ENCODE data around the gene KIRREL3. TPM values are rescaled to one million over a fixed set of nuclear protein-coding genes. Genes with fewer than 3 reads are reported as not detected.

KIRREL3 gene
- total and polyA plus RNA-seq, 4 donors: 0.02 to 0.71 (median 0.15) TPM; not detected in 1

GRCh38 chr11:126633330-126633729, 367.2 kb downstream of the KIRREL3 start:
- H3K36me3 ChIP-seq (ENCODE audit: control insufficient read depth in 4 of 4, insufficient read depth in 4 of 4, low read length in 4 of 4): no peaks in the 10 kb centered on the region

GRCh38 chr11:126630893-126631798, 369.4 kb downstream of the KIRREL3 start:
- H3K27me3 ChIP-seq (ENCODE audit: control insufficient read depth in 3 of 3, insufficient read depth in 3 of 3, low read length in 2 of 3): peaks cover 0 to 2% (median 0%) of the 10 kb centered on the region in 3 donors
- WGBS, 2 donors: 85 to 93% methylated on average over 10 of the region's 10 CpGs
- no peak for DNase-seq

More at GRCh38 chr11:126633330-126633729, 367.2 kb downstream of the KIRREL3 start:
- WGBS, 2 donors: 36 to 54% methylated on average over 3 of the region's 3 CpGs
- ATAC-seq (ENCODE audit: insufficient read depth, low FRiP score) (no peak), DNase-seq (no peak)
- peaks cover 0 to 3% (median 0%) of the 10 kb centered on the region in 4 donors for H3K9me3 ChIP-seq (ENCODE audit: control insufficient read depth in 4 of 4, insufficient read depth in 3 of 4, low read length in 3 of 4)
- TF ChIP-seq CTCF (IDR thresholded peaks at IDR 0.05; ENCODE audit: control extremely low read depth, extremely low read depth): no peak
- no peak overlapping the region for H3K27ac ChIP-seq (ENCODE audit: low read depth in 1 of 2, low read length in 1 of 2)
- no peak overlapping the region for H3K9ac ChIP-seq (ENCODE audit: insufficient read depth in 1 of 2, low read length in 2 of 2)
- H3K4me3 ChIP-seq: no peak overlapping the region
- peaks cover 0 to 2% (median 0%) of the 10 kb centered on the region in 3 donors for H3K27me3 ChIP-seq (ENCODE audit: control insufficient read depth in 3 of 3, insufficient read depth in 3 of 3, low read length in 2 of 3)
- H3K4me1 ChIP-seq (ENCODE audit: control insufficient read depth in 5 of 5, insufficient read depth in 5 of 5, low read length in 5 of 5): no peaks in the 10 kb centered on the region

GRCh38 chr11:126630488-126630887, 370.1 kb downstream of the KIRREL3 start:
- Histone ChIP-seq H3K27ac (ENCODE audit: low read depth in 1 of 2, low read length in 1 of 2) (no peak overlapping the region), H3K4me3 (no peak overlapping the region), H3K9me3 (ENCODE audit: control insufficient read depth in 4 of 4, insufficient read depth in 3 of 4, low read length in 3 of 4) (peaks cover 0 to 2% (median 0%) of the 10 kb centered on the region in 4 donors), H3K4me1 (ENCODE audit: control insufficient read depth in 5 of 5, insufficient read depth in 5 of 5, low read length in 5 of 5) (no peaks in the 10 kb centered on the region), H3K27me3 (ENCODE audit: control insufficient read depth in 3 of 3, insufficient read depth in 3 of 3, low read length in 2 of 3) (peaks cover 0 to 2% (median 0%) of the 10 kb centered on the region in 3 donors), H3K9ac (ENCODE audit: insufficient read depth in 1 of 2, low read length in 2 of 2) (no peak overlapping the region), H3K36me3 (ENCODE audit: control insufficient read depth in 4 of 4, insufficient read depth in 4 of 4, low read length in 4 of 4) (no peaks in the 10 kb centered on the region)
- DNase-seq (no peak), ATAC-seq (ENCODE audit: insufficient read depth, low FRiP score) (no peak)
- no peak for TF ChIP-seq CTCF (IDR thresholded peaks at IDR 0.05; ENCODE audit: control extremely low read depth, extremely low read depth)
- 88 to 93% methylated on average over 3 of the region's 3 CpGs for WGBS, 2 donors

More at GRCh38 chr11:126630893-126631798, 369.4 kb downstream of the KIRREL3 start:
- no peak for TF ChIP-seq CTCF (IDR thresholded peaks at IDR 0.05; ENCODE audit: control extremely low read depth, extremely low read depth)
- no peaks in the 10 kb centered on the region for H3K36me3 ChIP-seq (ENCODE audit: control insufficient read depth in 4 of 4, insufficient read depth in 4 of 4, low read length in 4 of 4)
- peaks cover 0 to 2% (median 0%) of the 10 kb centered on the region in 4 donors for H3K9me3 ChIP-seq (ENCODE audit: control insufficient read depth in 4 of 4, insufficient read depth in 3 of 4, low read length in 3 of 4)
- no peak overlapping the region for H3K4me3 ChIP-seq
- H3K4me1 ChIP-seq (ENCODE audit: control insufficient read depth in 5 of 5, insufficient read depth in 5 of 5, low read length in 5 of 5): no peaks in the 10 kb centered on the region
- ATAC-seq (ENCODE audit: insufficient read depth, low FRiP score): no peak
- no peak overlapping the region for H3K27ac ChIP-seq (ENCODE audit: low read depth in 1 of 2, low read length in 1 of 2)
- no peak overlapping the region for H3K9ac ChIP-seq (ENCODE audit: insufficient read depth in 1 of 2, low read length in 2 of 2)
